Pancreas (tissue), 10 donors: ENCODE results near the gene SYCE1. TPM values are rescaled to one million over a fixed set of nuclear protein-coding genes. Genes with fewer than 3 reads are reported as not detected.
"Not testable (repeated sequence)": the region's sequence is repeated elsewhere in the genome, so short reads cannot be mapped to it uniquely, and the experiment has no call there.

Experiments used
- ATAC-seq, 4 donors: fragments of 200-7000 bp; cut with Tn5 transposase; one replicate each; pipeline versions ENCODE4 v1.8.0 to v1.9.1; 2020; ENCODE audit warnings: mild to moderate bottlenecking in 4 of 4, moderate library complexity in 4 of 4
- DNase-seq, 6 donors: peaks; one replicate each; pipeline ENCODE4 v3.0.0-alpha.2; 2020
- FAIRE-seq: peaks from 2 replicates; lab custom pipeline; 2012; peaks lifted over from hg19 to GRCh38; lab: Jason Lieb, UNC
- H3K27ac ChIP-seq, 4 donors: fragments of 200-600 bp; sonication (generic); 1 replicate in 3 of 4; 2 replicates in 1 of 4; pipeline versions ENCODE4 v1.5.0 to v1.8.0; 2020
- H3K27me3 ChIP-seq, 4 donors: fragments of 200-600 bp; one replicate each; pipeline ENCODE4 v1.8.0; 2021
- H3K36me3 ChIP-seq, 3 donors: fragments of 200-600 bp; sonication (generic) in 1 of 3; one replicate each; pipeline versions ENCODE4 v1.5.0 to v1.8.0; 2020 to 2021
- H3K4me1 ChIP-seq, 3 donors: fragments of 200-600 bp; one replicate each; pipeline ENCODE4 v1.8.0; 2021
- H3K4me3 ChIP-seq, 4 donors: fragments of 200-600 bp; sonication (generic) in 2 of 4; one replicate each; pipeline versions ENCODE4 v1.5.0 to v1.8.0; 2020 to 2021
- H3K9me3 ChIP-seq, 4 donors: fragments of 200-600 bp; one replicate each; pipeline ENCODE4 v1.8.0; 2021
- WGBS, 2 donors: extraction: QIAGEN DNeasy Blood & Tissue Kit; methylation state at CpG; one replicate each; pipeline ENCODE4 v1.1.7; 2013; 5-methylcytosine and 5-hydroxymethylcytosine counted together
- intact Hi-C, 3 donors: fragments of 100-400 bp; cut with DNase I; formaldehyde crosslinking; loops; one replicate each; pipeline versions ENCODE4 v1.11.1 to v1.14.2; 2022
- polyA plus RNA-seq, 2 donors: library from polyadenylated mRNA; stranded (reverse); fragments of 200-250 nt; gene quantifications; one replicate each; pipeline ENCODE4 v1.2.3, GENCODE V29; 2013
- total RNA-seq, 6 donors: library from RNA; stranded (reverse); fragmentation: NEBNext Ultra II Directional in 4 of 6; extraction: Animal tissue kit (Norgen Biotek cat#: 25700) in 4 of 6; gene quantifications; one replicate each; pipeline versions ENCODE4 v1.2.1 to v1.2.4, GENCODE V29; 2021 to 2023
- TF ChIP-seq, protein P1 (sequence below), 4 donors: fragments of 200-600 bp; sonication (generic) in 3 of 4; IDR thresholded peaks; one replicate each; pipeline versions ENCODE4 v1.5.0 to v1.8.0; 2021; ENCODE audit warnings: antibody characterized with exemption in 4 of 4
- donor health status: healthy with polysubstance abuse.
- donor health status: DM: no; HTN: no; CAD: no; lungs with moderate emphysema.
- donor health status: DM: no; HTN: no; CAD: no.
- donor health status: control.
- donor health status: control.
- donor health status: Bipolar disorder and iron deficiency.
- donor health status: DM: yes; HTN: yes; CAD: no.
- donor health status: DM: no; HTN: no; CAD: no.
- donor health status: DM: no; HTN: no; CAD: no.
- donor health status: DM: yes; HTN: yes; CAD: no.

SYCE1 gene
- total and polyA plus RNA-seq, 8 donors: 0.69 to 8.3 (median 1.1) TPM

DNA sequence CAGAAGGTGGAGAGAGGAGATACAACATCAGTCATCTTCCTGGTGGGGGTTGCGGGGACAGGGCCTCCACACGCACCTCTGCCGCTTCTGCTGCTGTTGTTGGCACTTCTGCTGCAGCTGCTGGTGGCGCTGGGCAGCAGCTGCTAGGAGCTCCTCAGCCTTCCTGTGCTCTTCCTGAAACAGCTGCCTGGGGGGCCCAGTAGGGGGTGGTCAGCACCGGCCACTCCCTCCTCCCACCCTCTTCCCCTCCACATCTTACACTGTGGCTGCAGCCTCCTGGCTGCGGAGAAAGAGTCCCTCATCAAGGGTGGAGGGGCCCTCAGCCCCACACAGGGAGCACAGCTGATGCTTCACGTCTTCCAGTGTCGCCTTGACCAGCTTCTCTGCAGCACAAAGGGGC is 9.9 kb downstream of the SYCE1 start:
- intact Hi-C loops: no loop called here
- H3K27ac ChIP-seq: no peak overlapping the region
- H3K27me3 ChIP-seq: no peaks in the 10 kb centered on the region
- H3K9me3 ChIP-seq: no peaks in the 10 kb centered on the region
- no peak for ATAC-seq
- H3K4me1 ChIP-seq: no peaks in the 10 kb centered on the region
- H3K36me3 ChIP-seq: no peaks in the 10 kb centered on the region
- no peak for FAIRE-seq
- H3K4me3 ChIP-seq: no peak overlapping the region
- WGBS, 2 donors: 74 to 83% methylated on average over 6 to 8 of the region's 8 CpGs
- DNase-seq: no peak
- TF ChIP-seq, protein P1, sequence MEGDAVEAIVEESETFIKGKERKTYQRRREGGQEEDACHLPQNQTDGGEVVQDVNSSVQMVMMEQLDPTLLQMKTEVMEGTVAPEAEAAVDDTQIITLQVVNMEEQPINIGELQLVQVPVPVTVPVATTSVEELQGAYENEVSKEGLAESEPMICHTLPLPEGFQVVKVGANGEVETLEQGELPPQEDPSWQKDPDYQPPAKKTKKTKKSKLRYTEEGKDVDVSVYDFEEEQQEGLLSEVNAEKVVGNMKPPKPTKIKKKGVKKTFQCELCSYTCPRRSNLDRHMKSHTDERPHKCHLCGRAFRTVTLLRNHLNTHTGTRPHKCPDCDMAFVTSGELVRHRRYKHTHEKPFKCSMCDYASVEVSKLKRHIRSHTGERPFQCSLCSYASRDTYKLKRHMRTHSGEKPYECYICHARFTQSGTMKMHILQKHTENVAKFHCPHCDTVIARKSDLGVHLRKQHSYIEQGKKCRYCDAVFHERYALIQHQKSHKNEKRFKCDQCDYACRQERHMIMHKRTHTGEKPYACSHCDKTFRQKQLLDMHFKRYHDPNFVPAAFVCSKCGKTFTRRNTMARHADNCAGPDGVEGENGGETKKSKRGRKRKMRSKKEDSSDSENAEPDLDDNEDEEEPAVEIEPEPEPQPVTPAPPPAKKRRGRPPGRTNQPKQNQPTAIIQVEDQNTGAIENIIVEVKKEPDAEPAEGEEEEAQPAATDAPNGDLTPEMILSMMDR (IDR thresholded peaks at IDR 0.05): no peak

DNA sequence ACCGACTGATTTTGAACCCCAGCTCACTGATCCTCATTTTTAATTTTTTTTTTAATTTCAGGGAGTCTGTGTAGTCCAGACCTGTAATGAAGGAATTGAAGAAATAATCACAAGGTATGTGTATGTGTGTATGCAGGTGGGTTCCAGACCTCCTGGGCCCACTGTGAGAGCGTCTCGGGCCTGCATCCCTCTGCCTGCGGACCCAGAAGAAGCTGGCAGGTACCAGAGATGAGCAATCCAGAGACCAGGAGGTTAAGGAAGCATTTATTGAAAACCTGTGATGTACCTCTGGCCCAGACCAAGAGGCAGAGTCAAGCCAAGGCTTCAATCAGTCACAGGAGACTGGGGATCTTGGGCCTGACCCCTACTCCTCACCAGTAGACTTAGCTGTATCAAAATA is 10.8 kb downstream of the SYCE1 start:
- Histone ChIP-seq H3K4me1 (no peaks in the 10 kb centered on the region), H3K4me3 (no peak overlapping the region), H3K36me3 (no peaks in the 10 kb centered on the region), H3K27me3 (no peaks in the 10 kb centered on the region), H3K27ac (no peak overlapping the region), H3K9me3 (no peaks in the 10 kb centered on the region)
- ATAC-seq (no peak), DNase-seq (no peak), FAIRE-seq (no peak)
- intact Hi-C loops: no loop called here
- WGBS, 2 donors: 76 to 81% methylated on average over 4 of the region's 4 CpGs
- TF ChIP-seq, protein P1 (IDR thresholded peaks at IDR 0.05): no peak

DNA sequence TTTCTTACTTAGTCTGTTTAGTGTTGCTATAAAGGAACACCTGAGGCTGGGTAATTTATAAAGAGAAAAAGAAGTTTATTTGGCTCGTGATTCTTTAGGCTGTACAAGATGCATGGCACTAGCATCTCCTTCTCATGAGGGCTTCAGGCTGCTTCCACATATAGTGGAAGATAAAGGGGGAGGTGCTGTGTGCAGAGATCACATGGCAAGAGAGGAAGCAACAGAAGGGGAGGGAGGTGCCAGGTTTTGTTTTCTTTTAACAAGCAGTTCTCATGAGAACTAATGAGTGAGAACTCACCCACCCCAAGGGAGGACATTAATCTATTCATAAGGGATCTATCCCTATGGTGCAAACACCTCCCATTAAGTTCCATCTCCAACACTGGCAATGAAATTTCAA is 20.9 kb downstream of the SYCE1 start:
- DNase-seq (no peak), ATAC-seq (no peak), FAIRE-seq (no peak)
- H3K27me3 ChIP-seq: no peaks in the 10 kb centered on the region
- no peak overlapping the region for H3K27ac ChIP-seq
- H3K36me3 ChIP-seq: no peaks in the 10 kb centered on the region
- intact Hi-C loops: no loop called here
- H3K9me3 ChIP-seq: no peaks in the 10 kb centered on the region
- TF ChIP-seq, protein P1 (IDR thresholded peaks at IDR 0.05): no peak
- H3K4me3 ChIP-seq: no peak overlapping the region
- WGBS, 2 donors: 66 to 79% methylated on average over 1 of the region's 1 CpG
- no peaks in the 10 kb centered on the region for H3K4me1 ChIP-seq

DNA sequence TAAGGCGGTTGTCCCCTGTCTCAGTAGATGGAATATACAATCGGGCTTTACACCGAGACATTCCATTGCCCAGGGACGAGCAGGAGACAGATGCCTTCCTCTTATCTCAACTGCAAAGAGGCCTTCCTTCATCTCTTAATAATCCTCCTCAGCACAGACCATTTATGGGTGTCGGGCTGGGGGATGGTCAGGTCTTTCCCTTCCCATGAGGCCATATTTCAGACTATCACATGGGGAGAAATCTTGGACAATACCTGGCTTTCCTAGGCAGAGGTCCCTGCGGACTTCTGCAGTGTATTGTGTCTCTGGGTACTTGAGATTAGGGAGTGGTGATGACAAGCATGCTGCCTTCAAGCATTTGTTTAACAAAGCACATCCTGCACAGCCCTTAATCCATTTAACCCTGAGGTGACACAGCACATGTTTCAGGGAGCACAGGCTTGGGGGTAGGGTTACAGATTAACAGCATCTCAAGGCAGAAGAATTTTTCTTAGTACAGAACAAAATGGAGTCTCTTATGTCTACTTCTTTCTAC is 23.9 kb downstream of the SYCE1 start:
- WGBS, 2 donors: 73 to 76% methylated on average over 6 of the region's 6 CpGs

DNA sequence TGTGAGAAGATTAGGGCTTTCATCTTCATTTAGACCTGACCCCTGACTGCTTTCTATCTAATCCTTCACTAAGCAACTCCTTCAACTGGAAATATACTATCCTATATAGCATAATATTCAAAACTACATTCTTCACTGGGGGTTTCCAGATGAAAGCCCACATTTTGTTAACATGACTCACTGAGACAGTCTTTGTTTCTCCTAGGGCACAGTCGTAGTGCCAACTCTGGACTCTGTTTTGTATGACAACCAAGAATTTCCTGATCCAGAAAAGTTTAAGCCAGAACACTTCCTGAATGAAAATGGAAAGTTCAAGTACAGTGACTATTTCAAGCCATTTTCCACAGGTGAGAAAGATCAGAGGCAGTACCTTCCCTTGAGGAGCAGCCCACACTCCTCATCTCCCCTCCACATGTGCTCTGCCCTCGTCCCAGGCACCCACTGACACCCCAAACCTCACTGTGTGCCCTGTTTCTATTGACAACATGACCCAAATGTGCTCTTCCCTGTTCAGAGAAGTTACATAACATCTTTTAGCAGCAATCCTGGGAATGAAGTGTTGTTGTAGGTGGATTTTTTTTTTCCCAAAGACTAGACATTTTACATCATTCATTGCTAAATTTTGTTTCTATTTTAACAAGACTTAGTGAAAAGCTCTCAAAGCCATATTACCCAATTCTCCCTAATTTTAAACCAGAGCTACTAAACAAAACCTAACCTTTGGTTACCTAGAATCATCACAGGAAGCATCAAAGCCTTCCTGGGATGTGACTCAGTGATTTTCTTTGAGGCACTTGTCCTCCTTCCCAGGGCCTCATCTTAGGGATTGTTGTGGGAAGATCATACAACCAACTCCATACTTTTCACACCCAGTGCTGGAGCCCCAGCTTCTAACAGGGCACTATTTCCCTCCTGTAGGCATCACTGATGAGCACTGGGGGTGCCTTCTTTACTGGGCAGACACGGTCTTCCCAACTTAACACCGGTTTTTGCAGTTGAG is 27.5 kb downstream of the SYCE1 start:
- DNase-seq: no peak
- Histone ChIP-seq H3K36me3 (no peaks in the 10 kb centered on the region), H3K9me3 (no peaks in the 10 kb centered on the region), H3K4me1 (no peaks in the 10 kb centered on the region), H3K27ac (no peak overlapping the region), H3K4me3 (no peak overlapping the region), H3K27me3 (no peaks in the 10 kb centered on the region)
- no peak for FAIRE-seq
- 55 to 68% methylated on average over 4 of the region's 4 CpGs for WGBS, 2 donors
- ATAC-seq: no peak
- TF ChIP-seq, protein P1 (IDR thresholded peaks at IDR 0.05): no peak
- intact Hi-C loops: no loop called here

More for the DNA sequence above, 23.9 kb downstream of the SYCE1 start:
- H3K27me3 ChIP-seq, H3K27ac ChIP-seq, DNase-seq, FAIRE-seq, H3K36me3 ChIP-seq, ATAC-seq, H3K9me3 ChIP-seq, H3K4me1 ChIP-seq, intact Hi-C loops, H3K4me3 ChIP-seq: not testable (repeated sequence)
